Ovary (tissue), 9 donors: Measurements from ENCODE around the gene ITGB2. TPM values are rescaled to one million over a fixed set of nuclear protein-coding genes. Genes with fewer than 3 reads are reported as not detected.

Source experiments
- DNase-seq, 5 donors: peaks; one replicate each; pipeline ENCODE4 v3.0.0-alpha.2; 2019 to 2020
- H3K27ac ChIP-seq, 2 donors: fragments of 200-600 bp; one replicate each; pipeline versions ENCODE4 v1.5.1 to v1.8.0; 2019 to 2022
- H3K27me3 ChIP-seq: fragments of 200-600 bp; one replicate; pipeline ENCODE4 v1.8.0; 2022
- H3K36me3 ChIP-seq: fragments of 200-600 bp; sonication (generic); one replicate; pipeline ENCODE4 v1.5.1; 2019
- H3K4me1 ChIP-seq: one replicate; pipeline ENCODE4 v1.8.1; 2013; ENCODE audit warnings: mild to moderate bottlenecking, moderate library complexity; ENCODE audit not compliant: insufficient read depth
- H3K4me3 ChIP-seq: fragments of 200-600 bp; sonication (generic); one replicate; pipeline ENCODE4 v1.5.1; 2017
- H3K9me3 ChIP-seq, 2 donors: fragments of 200-600 bp in 1 of 2; sonication (generic) in 1 of 2; one replicate each; pipeline versions ENCODE4 v1.5.1 to v1.8.1; 2013 to 2019; ENCODE audit warnings: mild to moderate bottlenecking in 1 of 2, moderate library complexity in 1 of 2
- CTCF ChIP-seq, 3 donors: fragments of 450-650 bp in 2 of 3; fragments of 200-600 bp in 1 of 3; IDR thresholded peaks; one replicate each; pipeline versions ENCODE4 v1.5.1 to v1.8.0; 2016 to 2022; ENCODE audit warnings: antibody characterized with exemption in 3 of 3, mild to moderate bottlenecking in 1 of 3
- EP300 ChIP-seq: sonication (generic); formaldehyde crosslinking; IDR thresholded peaks from one replicate; pipeline ENCODE4 v1.6.1; 2017; ENCODE audit warnings: antibody characterized with exemption
- POLR2A ChIP-seq: fragments of 450-650 bp; IDR thresholded peaks from one replicate; pipeline ENCODE4 v1.6.1; 2017; ENCODE audit warnings: antibody characterized with exemption, mild to moderate bottlenecking, moderate library complexity
- WGBS, 3 donors: extraction: QIAGEN DNeasy Blood & Tissue Kit in 1 of 3; methylation state at CpG; one replicate each; pipeline versions ENCODE4 v1.1.5 to v1.1.7; 2013 to 2017; 5-methylcytosine and 5-hydroxymethylcytosine counted together
- intact Hi-C, 4 donors: fragments of 100-400 bp; cut with DNase I; formaldehyde crosslinking; loops; one replicate each; pipeline versions ENCODE4 v1.11.0 to v1.15.1; 2022 to 2023
- polyA plus RNA-seq, 2 donors: library from polyadenylated mRNA; stranded (reverse); fragments of 200-250 nt in 1 of 2; fragments of 350-450 nt in 1 of 2; fragmentation: Illumina TruSeq in 1 of 2; extraction: RNeasy Lipid Tissue Mini Kit (QIAGEN cat#74804) in 1 of 2; gene quantifications; one replicate each; pipeline ENCODE4 v1.2.3, GENCODE V29; 2013 to 2014
- total RNA-seq, 7 donors: library from RNA; depleted of rRNA in 2 of 7; stranded (reverse); fragments of >200 nt in 2 of 7; fragmentation: NEBNext Ultra II Directional in 3 of 7; extraction: Animal tissue kit (Norgen Biotek cat#: 25700) in 3 of 7; gene quantifications; one replicate each; pipeline versions ENCODE4 v1.1.0 to v1.2.4, GENCODE V29; 2016 to 2023
- donor health status: DM: no; HTN: no; CAD: no; lungs with moderate emphysema.
- donor health status: DM: no; HTN: no; CAD: no.
- donor health status: Bipolar disorder and iron deficiency.
- donor health status: DM: yes; HTN: yes; CAD: no.
- donor health status: DM: no; HTN: no; CAD: no.
- donor health status: DM: yes; HTN: yes; CAD: no.

ITGB2 gene
- total and polyA plus RNA-seq, 9 donors: 9.6 to 58.3 (median 17.6) TPM

DNA sequence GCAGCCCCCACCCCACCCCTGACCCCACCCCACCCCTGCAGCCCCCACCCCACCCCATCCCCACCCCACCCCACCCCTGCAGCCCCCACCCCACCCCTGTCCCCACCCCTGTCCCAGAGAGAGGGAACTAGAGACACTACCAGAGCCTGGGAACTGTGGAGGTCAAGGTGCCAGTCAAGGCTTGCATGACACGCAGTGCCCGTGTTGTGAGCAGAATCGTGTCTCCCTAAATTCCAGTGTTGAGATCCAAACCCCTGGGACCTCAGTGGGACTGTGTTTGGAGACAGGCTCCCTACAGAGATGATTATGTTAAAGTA, 84.4 kb downstream of the ITGB2 start:
- Histone ChIP-seq H3K4me1 (no peaks in the 10 kb centered on the region), H3K36me3 (no peaks in the 10 kb centered on the region), H3K9me3 (no peaks in the 10 kb centered on the region), H3K27me3 (no peaks in the 10 kb centered on the region), H3K4me3 (no peak overlapping the region), H3K27ac (no peak overlapping the region)
- 11 to 40% (median 22%) methylated on average over 1 to 3 of the region's 3 CpGs for WGBS, 3 donors
- no peak for TF ChIP-seq CTCF (IDR thresholded peaks at IDR 0.05)
- TF ChIP-seq EP300: no peak
- TF ChIP-seq POLR2A: no peak
- DNase-seq: no peak
- intact Hi-C loops: no loop called here

Other genes with a start within 250 kb of the ITGB2 start
- gene KRTAP12-1, start 238.7 kb downstream of the ITGB2 start, total RNA-seq: not detected
- gene KRTAP12-1, start 238.7 kb downstream of the ITGB2 start, polyA plus RNA-seq: not detected
- gene KRTAP10-12, start 223.7 kb downstream of the ITGB2 start, total RNA-seq: not detected
- not detected for gene KRTAP10-12, start 223.7 kb downstream of the ITGB2 start, polyA plus RNA-seq
- under 1 TPM in 3 of 7 donors, not detected in 4; 0.10 to 0.27 (median 0.11) TPM for gene TSPEAR, start 209.3 kb downstream of the ITGB2 start, total RNA-seq
- gene TSPEAR, start 209.3 kb downstream of the ITGB2 start, polyA plus RNA-seq: under 1 TPM; 0.07 to 0.13 TPM
- gene UBE2G2, start 119.1 kb downstream of the ITGB2 start, total RNA-seq: 10 to 100 TPM; 47.0 to 84.9 (median 71.7) TPM
- gene UBE2G2, start 119.1 kb downstream of the ITGB2 start, polyA plus RNA-seq: 10 to 100 TPM; 31.3 to 59.5 TPM
- gene SUMO3, start 102.8 kb downstream of the ITGB2 start, total RNA-seq: 100 to 1,000 TPM in 1 of 7 donors, 10 to 100 TPM in 6; 45.3 to 108 (median 74.3) TPM
- gene SUMO3, start 102.8 kb downstream of the ITGB2 start, polyA plus RNA-seq: 10 to 100 TPM; 63.9 to 97.6 TPM
- 100 to 1,000 TPM; 133 to 226 (median 143) TPM for gene PTTG1IP, start 47.2 kb downstream of the ITGB2 start, total RNA-seq
- 100 to 1,000 TPM; 144 to 420 TPM for gene PTTG1IP, start 47.2 kb downstream of the ITGB2 start, polyA plus RNA-seq
- gene SLX9, start 19.1 kb upstream of the ITGB2 start, total RNA-seq: 10 to 100 TPM in 6 of 7 donors, 1 to 10 TPM in 1; 5.6 to 24.1 (median 17.2) TPM
- 10 to 100 TPM in 1 of 2 donors, 1 to 10 TPM in 1; 5.6 to 14.0 TPM for gene SLX9, start 19.1 kb upstream of the ITGB2 start, polyA plus RNA-seq
- gene ADARB1, start 153.7 kb upstream of the ITGB2 start, total RNA-seq: 10 to 100 TPM in 5 of 7 donors, 1 to 10 TPM in 2; 6.4 to 23.7 (median 16.3) TPM
- 10 to 100 TPM in 1 of 2 donors, 1 to 10 TPM in 1; 6.0 to 22.3 TPM for gene ADARB1, start 153.7 kb upstream of the ITGB2 start, polyA plus RNA-seq